Liver (tissue), 3 donors: ENCODE measurements around the gene ADORA3.

Source experiments
- MAX ChIP-seq: IDR thresholded peaks from 2 replicates; pipeline ENCODE4 v1.6.1; 2016; ENCODE audit warnings: antibody characterized with exemption
- NR2F2 ChIP-seq: IDR thresholded peaks from 2 replicates; pipeline ENCODE4 v1.6.1; 2016; ENCODE audit warnings: antibody characterized with exemption
- REST ChIP-seq: IDR thresholded peaks from 2 replicates; pipeline ENCODE4 v1.6.1; 2016; ENCODE audit warnings: antibody characterized with exemption, mild to moderate bottlenecking
- ZBTB33 ChIP-seq: IDR thresholded peaks from 2 replicates; pipeline ENCODE4 v1.6.1; 2016; ENCODE audit warnings: antibody characterized with exemption
- TF ChIP-seq, protein P1 (sequence below): fragments of 150-350 bp; IDR thresholded peaks from 2 replicates; pipeline ENCODE4 v1.5.1; 2017; ENCODE audit warnings: improper control_type of control experiment, low read depth, low read length; ENCODE audit not compliant: missing input control
- TF ChIP-seq, protein P2 (sequence below): IDR thresholded peaks from 2 replicates; pipeline ENCODE4 v1.6.1; 2016; ENCODE audit warnings: antibody characterized with exemption
- donor health status: healthy.
- donor health status: healthy.

DNA sequence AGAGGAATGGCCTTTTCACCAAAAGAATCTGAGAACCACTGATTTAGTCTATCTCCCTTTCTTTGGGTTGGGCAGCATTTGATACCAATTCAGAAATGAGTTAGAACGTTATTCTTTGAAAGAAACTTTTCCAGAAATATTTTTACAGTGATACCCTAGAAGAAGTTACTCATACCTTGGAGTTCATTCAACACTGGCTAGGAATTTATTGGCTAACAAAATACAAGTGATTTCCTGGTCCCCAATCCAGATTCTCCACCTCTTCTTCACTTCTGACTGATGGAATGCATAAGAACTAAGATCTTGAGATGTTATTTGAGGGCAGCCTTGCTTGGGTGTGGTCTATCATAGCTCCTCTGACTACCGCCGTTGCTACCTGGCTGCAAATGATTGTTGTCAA, 20.3 kb downstream of the ADORA3 start:
- TF ChIP-seq ZBTB33, result no peak
- TF ChIP-seq, protein P1, sequence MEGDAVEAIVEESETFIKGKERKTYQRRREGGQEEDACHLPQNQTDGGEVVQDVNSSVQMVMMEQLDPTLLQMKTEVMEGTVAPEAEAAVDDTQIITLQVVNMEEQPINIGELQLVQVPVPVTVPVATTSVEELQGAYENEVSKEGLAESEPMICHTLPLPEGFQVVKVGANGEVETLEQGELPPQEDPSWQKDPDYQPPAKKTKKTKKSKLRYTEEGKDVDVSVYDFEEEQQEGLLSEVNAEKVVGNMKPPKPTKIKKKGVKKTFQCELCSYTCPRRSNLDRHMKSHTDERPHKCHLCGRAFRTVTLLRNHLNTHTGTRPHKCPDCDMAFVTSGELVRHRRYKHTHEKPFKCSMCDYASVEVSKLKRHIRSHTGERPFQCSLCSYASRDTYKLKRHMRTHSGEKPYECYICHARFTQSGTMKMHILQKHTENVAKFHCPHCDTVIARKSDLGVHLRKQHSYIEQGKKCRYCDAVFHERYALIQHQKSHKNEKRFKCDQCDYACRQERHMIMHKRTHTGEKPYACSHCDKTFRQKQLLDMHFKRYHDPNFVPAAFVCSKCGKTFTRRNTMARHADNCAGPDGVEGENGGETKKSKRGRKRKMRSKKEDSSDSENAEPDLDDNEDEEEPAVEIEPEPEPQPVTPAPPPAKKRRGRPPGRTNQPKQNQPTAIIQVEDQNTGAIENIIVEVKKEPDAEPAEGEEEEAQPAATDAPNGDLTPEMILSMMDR, result no peak
- no peak for TF ChIP-seq NR2F2
- TF ChIP-seq, protein P2, sequence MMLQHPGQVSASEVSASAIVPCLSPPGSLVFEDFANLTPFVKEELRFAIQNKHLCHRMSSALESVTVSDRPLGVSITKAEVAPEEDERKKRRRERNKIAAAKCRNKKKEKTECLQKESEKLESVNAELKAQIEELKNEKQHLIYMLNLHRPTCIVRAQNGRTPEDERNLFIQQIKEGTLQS, result no peak
- no peak for TF ChIP-seq MAX
- no peak for TF ChIP-seq REST
